HG03159 (cell line): ENCODE data around the gene LYRM2.
A peak's percentile ranks its signal among the peaks of the same experiment; 100 is the strongest.

Experiments
- ATAC-seq: cut with Tn5 transposase; IDR thresholded peaks from one replicate; pipeline ENCODE4 v1.9.1; 2021; ENCODE audit warnings: mild to moderate bottlenecking, moderate library complexity; ENCODE audit not compliant: unreplicated experiment

LYRM2 gene

GRCh38 chr6:89562093-89562973, 76.2 kb downstream of the LYRM2 start:
- no peak for ATAC-seq

DNA sequence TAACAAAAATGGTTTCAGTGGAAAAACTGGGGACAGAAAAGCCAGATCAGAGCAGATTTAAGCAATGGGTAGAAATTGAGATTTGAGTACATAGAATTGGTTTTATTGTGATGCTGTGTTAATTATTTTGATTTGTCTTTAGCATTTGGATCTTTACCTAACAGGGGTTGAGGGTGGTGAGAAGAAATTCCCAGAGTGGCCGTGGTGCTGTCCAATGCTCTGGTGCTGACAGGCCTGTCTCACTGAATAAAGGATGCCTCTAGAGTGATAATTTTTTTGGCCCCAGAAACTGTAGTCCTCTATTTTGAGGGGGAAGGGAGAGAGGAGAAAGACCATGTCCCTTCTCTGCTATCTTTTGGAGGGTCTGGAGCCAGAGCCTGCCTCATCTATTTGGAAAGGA, 79.1 kb downstream of the LYRM2 start:
- no peak for ATAC-seq

DNA sequence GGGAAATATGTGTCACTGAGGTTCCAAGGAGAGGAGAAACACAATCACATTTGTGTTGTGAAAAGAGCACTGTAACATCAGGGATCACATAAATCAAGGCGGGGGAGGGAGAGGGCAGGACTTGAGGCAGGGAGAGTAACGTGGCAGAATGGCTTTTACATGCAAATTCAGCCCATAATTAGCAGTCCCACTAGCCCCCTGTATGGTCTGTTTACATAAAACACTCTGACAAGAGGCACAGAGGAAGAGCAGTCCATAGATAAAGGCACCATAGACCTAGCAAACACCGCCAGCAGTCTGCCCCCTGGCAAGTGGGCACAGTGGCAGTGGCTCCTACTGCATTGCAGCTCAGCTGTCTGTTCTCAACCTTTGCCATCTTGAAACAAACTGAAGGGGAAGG, 82.7 kb downstream of the LYRM2 start:
- no peak for ATAC-seq

GRCh38 chr6:89555031-89555430, 83.5 kb downstream of the LYRM2 start:
- ATAC-seq = no peak

GRCh38 chr6:89554106-89554505, 84.4 kb downstream of the LYRM2 start:
- ATAC-seq = no peak

DNA sequence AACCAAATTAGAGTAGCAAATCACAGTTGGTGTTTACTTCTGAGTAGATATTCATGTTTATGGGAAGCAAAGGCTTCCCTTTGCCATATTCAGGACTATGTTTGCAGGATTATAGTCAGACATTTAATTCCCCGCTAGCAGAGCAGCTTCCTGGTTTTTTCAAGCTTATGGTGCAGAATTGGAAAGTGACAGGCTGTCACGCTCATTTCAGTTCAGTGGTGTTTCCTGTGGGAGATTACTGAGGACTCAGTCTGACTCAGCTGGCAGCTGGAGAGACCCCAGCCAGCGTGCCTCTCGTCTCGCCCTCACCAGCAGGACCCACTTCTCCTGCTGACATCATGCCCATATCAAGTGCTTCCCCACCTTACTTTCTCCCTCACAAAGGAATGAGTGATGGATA, 85.1 kb downstream of the LYRM2 start:
- no peak for ATAC-seq

DNA sequence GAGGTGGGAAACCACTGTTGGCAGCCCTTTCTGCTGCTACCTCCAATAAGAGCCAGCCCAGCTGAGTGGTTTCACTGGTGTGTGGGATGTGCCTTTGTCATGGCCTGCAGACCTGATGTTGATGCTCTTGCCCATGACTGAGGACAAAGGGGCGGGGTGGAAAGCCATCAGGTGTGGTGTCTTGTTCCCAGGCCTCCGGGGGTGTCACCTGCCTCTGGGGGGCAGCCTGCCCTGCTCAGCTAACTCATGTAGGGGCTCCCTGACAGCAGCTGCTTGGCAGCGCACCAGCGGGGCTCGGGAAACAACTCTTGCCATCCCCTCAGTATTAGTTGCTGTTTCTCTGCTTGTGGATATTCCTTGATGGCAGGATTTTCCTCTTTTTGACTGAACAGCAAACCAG, 91.3 kb downstream of the LYRM2 start:
- no peak for ATAC-seq

- no peak for ATAC-seq
Observed at GRCh38 chr6:89542866-89543265, 95.7 kb downstream of the LYRM2 start.

DNA sequence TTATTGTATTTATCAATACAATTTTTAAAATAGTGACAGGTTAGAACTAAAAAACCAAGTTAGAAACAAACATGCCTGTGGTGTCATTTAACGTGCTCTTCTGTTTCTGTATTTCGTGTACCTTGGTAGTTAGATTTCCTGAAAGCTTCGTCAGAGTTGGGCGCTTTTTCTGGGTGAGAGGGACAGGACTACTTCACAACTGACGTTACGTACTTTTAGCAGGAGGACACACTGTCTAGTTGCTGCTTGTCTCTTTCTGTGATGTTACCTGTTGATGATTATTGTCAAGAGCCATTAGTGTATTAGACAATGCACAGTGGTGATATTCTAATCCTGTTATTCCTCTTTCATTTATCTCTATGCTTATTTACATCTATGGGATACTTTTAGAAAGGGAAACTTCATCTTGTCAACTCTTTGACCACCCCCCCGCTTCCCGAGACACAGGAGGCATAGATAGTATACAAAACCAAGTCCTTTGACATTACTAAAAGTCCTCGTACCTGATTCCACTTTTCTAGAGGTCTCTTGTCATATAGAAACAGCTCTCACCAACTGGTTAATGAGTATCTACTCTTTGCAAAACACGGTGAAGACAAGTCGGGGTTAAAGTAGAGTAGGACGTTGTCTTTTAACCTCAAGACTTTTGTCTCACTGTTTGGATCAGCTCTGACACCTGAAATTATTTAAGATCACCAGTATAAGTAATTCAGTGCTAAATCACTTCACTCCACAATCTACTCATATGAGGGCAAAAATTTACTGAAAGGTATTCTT, 96.3 kb downstream of the LYRM2 start:
- ATAC-seq = peak; percentile 84

GRCh38 chr6:89539779-89540178, 98.8 kb downstream of the LYRM2 start:
- no peak for ATAC-seq

DNA sequence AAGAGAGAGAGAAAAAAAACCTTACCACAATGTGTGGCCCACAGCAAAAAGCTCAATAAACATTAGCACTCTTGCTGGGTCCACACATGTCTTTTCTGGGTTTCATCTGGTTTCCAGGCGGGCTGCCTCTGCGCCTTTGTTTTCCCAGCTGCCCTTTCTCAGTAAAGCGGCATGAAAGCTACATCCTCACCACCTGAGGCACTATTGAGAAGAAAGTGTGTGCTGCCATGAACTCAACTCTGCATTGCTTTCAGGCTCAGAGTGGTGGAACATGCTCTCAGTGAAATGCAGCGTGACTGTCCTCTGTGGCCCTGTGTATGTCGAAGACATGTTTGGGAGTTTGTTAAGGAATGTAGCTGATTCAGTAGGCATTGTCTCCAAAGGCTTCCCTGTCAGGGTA, 102.3 kb downstream of the LYRM2 start:
- ATAC-seq = no peak

- no peak for ATAC-seq
Observed at GRCh38 chr6:89530982-89531381, 107.6 kb downstream of the LYRM2 start.

GRCh38 chr6:89528866-89529265, 109.7 kb downstream of the LYRM2 start:
- ATAC-seq = no peak

- no peak for ATAC-seq
Observed at GRCh38 chr6:89527634-89528033, 110.9 kb downstream of the LYRM2 start.

GRCh38 chr6:89526563-89526869, 112.0 kb downstream of the LYRM2 start:
- no peak for ATAC-seq

- no peak for ATAC-seq
Observed at GRCh38 chr6:89525786-89526562, 112.6 kb downstream of the LYRM2 start.

- no peak for ATAC-seq
Observed at GRCh38 chr6:89522778-89523177, 115.8 kb downstream of the LYRM2 start.

GRCh38 chr6:89520736-89521135, 117.8 kb downstream of the LYRM2 start:
- no peak for ATAC-seq

- ATAC-seq = no peak
Observed at GRCh38 chr6:89518352-89519055, 120.0 kb downstream of the LYRM2 start.
